GM18870 (cell line): ENCODE data around the gene COL27A1.
"Not testable (repeated sequence)": the region's sequence is repeated elsewhere in the genome, so short reads cannot be mapped to it uniquely, and the experiment has no call there.

Experiments used
- ATAC-seq: cut with Tn5 transposase; IDR thresholded peaks from one replicate; pipeline ENCODE4 v1.9.1; 2021; ENCODE audit warnings: moderate library complexity; ENCODE audit not compliant: unreplicated experiment

Gene COL27A1

DNA sequence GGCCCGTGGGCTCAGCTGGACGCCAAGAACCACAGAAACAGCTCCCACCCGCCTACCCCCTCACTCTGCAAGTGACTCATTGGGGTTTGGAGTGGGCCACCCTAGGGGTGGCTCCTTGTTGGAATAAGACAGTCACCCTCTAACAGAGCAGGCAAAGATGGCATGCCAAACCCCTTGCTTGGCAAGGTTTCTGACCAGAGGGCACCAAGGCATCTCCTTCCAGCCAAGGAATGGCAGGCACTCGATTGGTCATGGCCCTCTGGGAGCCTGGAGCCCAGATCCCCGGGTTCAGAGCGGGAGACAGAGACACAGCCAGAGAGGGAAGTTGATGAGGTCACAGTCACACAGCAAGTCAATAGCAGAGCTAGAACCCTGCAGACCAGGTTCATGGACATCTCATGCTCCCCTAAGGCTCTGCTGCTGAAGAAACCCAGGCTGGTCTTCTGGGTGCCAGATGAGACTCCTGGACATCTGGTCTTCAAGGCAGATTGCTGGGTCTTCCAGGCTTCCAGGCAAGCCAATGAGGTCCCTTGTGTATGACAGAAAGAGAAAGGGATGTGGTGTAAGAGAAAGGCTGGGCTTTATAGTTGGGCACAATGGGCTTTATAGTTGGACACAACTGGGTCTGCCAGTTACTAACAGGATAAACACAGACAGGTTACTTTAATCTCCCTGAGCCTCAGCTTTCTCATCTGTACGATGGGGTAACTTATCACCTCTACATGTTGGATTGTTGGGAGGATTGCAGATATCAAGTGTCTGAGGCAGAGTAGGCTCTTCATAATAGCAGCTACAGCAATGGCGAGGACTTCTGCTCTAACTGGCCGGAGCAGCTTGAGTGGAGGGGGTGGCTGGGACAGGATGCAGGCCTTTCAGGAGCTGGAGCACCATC lies 33.0 kb upstream of the COL27A1 start:
- ATAC-seq, result no peak

DNA sequence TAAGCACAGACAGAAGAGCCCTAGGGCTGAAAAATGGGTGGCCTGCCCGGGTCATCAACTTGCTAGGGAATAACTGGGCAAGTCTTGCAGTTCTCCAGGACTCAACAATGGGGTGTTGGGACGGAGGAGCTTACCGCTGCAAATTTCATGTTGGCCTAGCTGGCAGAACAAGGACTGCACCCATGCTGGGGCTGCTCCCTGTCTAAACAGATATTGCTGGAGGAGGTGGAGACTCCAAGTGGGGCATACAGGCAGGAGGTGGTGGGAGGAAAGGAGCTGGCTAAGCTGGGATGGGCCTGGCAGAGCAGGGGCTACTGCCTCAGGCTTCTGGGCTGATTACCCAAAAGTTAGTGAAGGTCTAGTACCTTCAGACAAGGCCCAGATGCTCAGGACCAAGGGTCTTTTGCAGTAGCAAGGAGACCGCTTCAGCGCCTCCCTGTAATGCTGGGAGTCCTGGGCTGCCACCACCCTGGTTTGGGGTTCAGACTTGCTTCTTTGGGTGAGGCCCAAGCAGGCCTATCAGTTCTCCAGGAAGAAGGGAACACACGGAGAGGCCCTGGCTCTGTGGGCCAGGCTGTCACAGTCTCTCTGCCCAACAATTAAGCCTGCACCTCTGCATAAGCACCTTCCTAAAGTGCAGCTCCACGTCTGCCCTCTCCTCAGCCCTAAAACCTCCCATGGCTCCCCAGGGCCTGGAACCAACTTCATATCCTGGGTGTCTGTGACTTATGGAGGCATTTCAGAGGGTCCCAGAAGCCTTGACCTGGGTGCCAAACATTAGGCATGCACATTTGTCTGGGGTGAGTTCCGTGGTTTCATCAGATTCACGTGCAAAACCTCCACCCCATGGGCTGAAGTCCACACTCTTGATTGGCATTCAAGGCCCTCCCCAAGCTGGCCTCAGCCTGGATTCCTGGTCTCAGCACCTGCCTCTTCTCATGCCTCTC lies 32.0 kb upstream of the COL27A1 start:
- no peak for ATAC-seq

DNA sequence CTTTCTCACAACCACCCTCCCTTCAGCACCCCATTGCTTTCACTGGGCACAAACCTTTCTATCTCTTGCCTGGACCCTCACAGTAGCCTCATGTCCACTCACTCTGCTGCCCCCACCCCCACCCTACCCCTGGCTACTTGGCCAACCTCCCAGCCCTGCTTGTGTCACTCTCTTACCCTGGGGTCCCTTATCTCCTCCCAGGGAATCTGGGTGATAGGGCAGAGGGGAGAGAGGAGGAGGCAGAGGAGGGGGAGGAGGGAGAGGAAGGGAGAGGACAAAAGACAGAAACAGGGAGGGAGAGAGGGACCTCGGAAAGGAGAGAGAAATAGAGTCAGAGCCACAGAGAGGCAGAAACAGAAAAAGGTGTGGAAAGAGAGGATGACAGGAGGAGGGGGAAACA lies 31.2 kb upstream of the COL27A1 start:
- ATAC-seq, result no peak

DNA sequence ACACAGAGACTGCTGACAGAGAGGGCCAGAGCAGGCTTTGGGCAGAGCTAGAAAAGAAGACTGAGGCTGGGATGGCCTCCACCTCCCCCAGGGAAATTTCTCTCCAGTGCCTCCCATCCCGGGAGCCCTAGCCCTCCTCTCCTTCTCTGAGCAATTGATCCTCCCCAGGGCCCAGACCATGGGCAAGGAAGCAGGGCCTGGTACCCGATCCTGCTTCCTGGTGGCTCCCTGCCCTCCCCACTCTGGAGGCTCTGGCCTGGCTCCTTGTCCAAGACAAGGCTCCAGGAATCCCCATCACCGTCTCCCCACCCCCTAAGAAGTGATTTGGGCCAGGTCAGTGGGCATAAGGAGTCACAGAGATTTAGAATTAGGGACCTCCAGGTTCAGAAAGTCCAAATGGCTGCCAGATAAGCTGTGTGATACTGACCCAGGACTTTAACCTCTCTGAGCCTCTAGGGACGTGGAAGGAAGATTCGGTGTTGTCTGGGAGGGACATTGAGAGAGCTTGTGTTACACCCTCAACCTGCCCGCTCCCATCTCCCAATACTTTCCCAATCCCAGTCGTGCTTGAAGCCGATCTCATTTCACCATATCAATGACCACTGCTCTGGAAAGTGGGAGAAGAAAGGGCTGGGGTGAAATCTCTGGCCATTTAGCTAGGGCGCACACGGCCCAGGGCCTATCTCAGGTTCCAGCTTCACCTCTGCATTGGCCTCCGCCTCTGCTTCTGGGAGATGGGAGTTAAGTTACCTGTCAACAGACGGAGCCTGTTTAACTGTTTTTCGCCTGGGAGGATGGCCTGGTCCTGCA lies 30.5 kb upstream of the COL27A1 start:
- ATAC-seq, result no peak

DNA sequence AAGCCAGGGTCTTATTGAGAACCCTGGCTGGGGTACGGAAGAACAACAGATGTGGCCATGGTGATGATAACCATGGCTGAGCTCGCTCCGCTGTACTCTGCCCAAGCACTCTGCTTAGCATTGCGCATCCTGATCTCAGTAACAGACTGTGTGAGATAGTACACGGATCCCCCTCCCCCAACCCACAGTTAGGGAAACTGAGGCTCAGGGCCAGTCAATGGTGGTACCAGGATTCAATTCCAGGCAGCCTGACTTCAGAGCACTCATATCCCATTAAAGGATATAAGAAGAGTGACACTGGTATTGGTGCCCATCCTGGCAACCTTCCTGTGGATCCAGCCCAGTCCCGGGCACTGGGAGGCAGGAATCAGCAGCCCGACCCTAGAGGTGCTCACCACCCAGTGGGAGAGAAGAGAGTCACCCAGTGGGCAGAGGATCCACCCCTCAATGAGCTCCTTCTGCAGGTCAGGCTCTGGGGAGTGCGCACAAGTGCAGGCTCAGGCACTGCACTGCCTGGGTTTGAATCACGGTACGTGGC lies 29.8 kb upstream of the COL27A1 start:
- ATAC-seq, result no peak

DNA sequence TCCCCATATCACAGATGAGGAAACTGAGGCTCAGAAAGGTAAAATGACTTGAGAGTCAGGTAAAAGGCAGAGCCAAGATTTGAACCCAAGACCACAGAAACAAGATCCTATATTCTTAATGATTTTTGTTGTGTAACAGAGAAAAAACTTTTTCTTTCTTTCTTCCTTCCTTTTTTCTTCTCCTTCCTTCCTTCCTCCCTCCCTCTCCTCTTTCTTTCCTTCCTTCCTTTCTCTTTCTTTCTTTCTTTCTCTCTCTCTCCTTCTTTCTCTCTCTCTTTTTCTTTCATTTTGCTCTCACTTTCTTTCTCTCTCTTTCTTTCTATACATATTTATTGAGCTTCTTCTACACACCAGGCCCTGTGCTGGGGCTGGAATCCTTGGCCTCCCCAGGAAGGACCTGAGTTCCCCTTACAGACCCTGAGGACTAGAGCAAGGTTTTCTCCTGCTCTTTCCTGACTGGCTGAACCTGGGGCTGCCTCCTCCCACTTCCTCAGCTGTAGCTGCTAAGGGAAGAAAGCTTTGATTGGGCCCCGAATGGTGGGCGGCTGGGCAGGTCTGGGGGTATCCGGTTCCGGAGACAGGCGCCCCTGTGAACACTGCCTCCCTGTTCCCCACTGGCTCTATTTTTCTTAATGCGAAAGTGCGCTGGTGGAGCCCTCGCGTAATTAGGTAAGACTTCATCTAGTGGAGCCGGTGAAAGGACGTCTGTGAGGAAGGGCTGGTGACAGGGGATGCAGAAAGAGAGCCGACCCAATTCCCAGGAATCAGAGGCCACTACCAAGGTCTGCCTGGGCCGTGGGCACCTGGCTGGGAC lies 28.9 kb upstream of the COL27A1 start:
- ATAC-seq, result no peak

DNA sequence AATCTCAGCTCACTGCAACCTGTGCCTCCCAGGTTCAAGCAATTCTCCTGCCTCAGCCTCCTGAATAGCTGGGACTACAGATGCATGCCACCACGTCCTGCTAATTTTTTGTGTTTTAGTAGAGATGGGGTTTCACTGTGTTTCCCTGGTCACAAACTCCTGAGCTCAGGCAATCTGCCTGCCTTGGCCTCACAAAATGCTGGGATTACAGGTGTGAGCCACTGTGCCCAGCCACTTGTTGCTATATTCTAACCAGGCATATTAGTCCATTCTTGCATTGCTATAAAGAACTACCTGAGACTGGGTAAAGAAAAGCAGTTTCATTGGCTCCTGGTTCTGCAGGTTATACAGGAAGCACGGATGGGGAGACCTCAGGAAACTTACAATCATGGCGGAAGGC lies 26.6 kb upstream of the COL27A1 start:
- ATAC-seq, result not testable (repeated sequence)

DNA sequence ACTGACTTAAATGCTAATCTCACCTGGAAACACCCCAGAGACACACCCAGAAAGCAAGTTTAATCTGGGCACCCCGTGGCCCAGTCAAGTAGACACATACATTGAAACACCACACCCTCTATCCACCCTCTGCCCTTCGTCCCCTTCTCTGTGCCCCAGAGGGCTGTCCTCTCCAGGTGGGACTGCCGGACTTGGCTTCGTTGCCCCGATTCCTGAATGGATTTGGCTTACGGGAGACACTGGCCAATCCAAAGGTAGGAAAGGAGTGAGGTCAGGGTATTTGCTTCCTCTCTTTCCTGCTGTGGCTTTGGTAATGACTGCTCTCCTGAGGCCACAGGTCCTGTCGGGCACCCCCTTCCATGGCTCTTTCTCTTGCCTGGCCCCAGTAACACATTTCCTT lies 25.2 kb upstream of the COL27A1 start:
- no peak for ATAC-seq

DNA sequence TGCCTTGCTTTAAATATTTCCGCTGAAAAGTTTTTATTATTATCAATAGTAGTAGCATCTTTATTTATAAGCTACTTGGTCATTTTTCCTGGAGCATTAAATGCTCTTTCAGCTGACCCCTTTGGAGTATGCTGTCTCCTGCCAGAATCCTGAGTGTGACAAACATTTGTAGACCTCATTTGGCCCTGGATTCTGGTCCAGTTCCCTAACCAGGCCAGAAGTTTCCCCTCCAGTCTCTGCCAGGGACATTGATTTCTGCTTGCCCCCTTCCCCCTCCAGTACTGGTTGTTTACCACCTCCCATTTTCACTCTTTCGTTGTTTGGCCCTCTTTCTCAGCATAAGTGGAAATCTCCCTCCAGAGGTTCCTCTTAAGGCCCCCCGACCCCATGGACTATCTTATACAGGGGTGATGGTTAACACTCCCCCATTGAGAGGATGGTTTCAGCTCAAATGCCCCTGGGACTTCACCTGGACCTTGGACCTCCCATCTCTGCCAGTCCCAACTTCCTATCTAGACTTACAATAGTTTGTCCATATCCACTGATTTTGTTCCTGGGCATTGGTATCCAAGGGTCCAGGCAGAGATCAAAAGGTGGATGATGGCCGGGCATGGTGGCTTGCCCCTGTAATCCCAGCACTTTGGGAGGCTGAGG lies 24.6 kb upstream of the COL27A1 start:
- ATAC-seq, result no peak

DNA sequence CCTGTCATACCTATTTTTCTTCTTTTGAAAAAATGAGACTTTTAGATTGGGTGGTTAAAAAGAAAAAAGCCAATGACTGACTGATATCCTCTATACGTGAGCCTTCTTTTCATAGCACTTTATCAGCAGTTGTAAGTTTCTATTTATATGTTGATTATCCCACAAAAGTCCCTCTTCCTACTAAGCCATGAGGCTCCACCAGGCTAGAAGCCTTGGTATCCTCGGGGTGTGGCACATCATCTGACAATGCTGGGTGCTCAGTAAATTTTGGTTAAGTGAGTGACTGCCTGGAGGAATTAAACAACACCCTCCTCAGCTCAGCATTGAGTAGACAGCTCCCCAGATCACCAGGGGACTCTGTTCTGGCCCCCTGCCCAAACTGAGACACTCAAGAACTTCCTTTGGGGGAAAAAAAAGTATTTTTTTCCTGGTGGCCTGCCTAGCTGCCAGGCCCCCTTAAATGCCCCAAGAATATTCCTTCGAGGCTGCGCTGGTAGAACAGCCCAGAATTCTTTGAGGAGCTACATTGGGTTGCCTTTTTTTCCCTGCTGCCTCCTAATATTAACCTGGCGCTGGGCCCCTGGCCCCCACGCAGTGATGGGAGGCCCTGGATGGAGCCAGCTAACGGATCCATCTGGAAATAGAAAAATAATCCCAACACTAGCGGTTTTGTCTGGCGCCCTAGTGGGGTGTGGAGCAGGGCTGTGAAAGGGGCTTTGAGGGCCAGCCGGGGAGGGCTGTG lies 23.4 kb upstream of the COL27A1 start:
- no peak for ATAC-seq

DNA sequence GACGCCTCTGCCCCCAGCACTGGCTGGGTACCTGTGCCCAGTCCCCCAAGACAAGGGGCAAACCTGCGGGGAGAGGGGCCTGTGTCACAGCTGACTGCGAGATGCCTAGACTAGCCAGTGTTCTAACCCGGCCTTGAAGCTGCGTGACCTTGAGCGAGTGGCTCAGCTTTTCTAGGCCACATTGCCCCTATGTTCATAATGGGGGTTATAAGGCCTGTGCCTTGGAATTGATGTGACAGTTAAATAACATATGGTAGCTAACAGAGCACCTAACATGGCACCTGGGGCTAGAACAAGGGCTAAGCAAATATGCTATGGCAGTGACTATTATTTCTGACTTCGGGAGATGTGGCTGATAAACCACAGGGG lies 22.8 kb upstream of the COL27A1 start:
- ATAC-seq, result no peak

DNA sequence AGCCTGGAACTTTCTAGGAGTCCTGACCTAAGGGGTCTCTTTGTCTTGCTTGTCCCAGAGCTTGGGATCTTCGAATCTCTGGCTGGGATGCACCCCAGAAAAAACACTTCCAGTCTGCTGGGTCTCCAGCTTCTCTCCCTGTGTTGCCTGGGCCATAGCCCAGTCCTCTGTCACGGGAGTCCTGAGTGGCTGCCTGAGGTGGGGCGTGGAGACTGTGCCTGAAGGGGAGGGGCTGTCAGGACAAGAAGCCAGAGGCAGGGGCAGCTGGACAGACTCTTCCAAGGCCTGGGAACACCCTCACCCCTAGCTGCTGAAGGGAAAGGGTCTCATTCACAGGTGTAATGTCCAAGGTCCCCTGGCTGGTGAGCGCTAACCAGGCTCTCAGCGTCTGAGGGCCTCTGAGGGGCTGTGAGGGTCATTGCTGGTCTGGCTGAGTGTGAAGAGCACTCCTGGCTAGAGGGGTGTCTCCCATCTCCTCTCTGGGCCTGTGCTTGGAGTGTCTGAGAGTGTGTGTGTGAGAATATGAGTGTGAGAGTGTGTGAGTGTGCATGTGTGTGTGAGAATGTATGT lies 20.4 kb upstream of the COL27A1 start:
- ATAC-seq, result no peak

DNA sequence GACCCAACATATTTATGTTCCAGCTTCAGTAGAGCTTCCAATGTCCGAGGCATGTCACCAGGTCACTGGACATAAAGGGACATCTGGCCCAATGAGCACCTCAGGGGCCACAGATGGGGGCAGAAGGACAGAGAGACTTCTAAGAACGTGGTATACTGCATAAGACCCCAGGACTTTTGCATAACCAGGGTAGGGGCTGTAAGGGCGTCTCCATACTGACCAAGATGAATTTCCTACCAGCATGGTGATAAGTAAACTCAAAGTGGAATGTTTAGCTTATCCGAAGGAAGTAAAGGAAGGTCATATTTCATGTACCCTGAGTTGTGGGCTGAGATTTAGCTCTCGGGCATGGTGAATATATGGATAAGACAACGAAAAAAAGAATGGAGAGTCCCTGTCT lies 17.5 kb upstream of the COL27A1 start:
- no peak for ATAC-seq

DNA sequence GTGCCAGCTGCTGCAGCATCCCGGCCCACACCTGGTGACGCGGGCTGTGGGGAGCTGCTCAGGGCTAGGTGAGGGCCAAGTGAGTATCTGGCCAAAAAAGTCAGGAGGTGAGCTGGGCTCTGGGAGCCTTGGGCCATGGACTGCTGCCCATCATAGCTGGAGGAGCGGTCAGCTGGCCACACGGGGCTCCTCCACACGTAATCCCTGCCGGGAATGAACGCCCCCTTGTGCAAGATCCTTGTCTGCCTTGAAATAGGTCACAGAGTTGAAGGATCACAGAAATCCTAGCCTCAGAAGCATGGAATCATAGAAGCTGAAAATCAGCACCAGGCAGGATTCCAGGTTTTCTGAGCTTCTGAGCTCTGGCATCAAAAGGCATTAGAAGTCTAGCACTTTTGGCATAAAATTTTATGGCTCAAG lies 16.8 kb upstream of the COL27A1 start:
- ATAC-seq, result no peak

DNA sequence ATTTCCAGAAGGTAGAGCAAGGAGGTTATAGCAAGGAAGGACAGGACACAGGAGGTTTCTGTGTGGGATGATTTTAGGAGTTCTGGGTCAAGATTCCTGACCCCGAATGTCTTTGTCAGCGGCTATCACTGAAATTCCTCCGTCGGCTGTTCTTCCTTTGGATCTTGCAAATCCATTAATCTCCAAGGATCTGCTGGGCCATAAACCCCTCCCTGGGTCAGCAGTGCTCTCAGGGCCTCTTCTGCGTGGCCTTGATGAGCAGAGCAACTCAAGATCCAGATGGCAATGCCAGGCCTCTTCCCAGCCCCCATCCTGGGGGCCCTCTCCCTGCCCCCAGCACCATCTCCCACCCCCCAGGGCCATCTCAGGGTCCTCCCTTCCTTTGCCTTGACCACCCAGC lies 16.3 kb upstream of the COL27A1 start:
- ATAC-seq, result no peak

DNA sequence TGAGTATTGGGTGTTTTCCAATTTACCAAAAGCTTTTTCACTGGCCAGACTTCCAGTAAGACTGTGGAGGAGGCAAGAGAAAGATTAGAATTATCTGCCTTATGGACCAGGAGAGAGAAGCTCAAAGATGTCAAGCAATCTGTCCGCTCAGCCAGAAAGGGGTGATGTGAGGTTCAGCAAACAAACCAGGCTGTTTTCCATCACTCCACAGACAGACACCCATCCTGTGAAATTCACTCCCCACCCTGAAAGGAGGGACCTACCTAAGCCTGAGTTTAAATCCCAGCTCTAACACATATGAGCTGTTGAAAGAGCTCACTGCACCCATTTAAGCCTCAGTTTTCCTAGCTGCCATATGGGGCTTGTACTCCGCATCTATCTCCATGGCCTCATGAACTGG lies 14.9 kb upstream of the COL27A1 start:
- no peak for ATAC-seq

DNA sequence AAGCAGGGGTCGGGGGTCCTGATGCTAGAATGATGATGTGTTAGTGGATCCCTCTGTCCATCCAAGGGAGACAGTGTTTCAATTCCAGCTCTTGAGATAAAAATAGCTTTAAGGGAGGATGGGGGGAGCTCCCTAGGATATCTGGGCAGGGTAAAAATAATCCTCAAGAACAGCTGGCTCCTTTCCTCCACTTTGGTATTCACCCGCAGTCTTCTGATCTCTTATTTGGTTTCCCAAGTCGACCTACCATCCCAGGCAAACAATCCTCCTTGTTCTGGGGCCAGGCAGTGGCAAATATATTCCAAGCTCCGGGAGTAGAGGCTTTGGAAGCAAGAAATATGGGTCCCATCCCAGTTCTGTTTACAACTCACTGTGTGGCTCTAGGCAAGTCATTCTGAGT lies 14.5 kb upstream of the COL27A1 start:
- ATAC-seq, result no peak
